Left ventricle myocardium inferior (tissue), 1 donor: ENCODE results near the gene PTPRM. TPM values are rescaled to one million over a fixed set of nuclear protein-coding genes. Genes with fewer than 3 reads are reported as not detected.
A peak's percentile ranks its signal among the peaks of the same experiment; 100 is the strongest.

Experiments used
- DNase-seq: peaks from one replicate; pipeline ENCODE4 v3.0.0-alpha.2; 2020
- H3K27ac ChIP-seq: fragments of 200-600 bp; replicated peaks from 2 replicates; pipeline ENCODE4 v1.8.0; 2021
- H3K27me3 ChIP-seq: fragments of 200-600 bp; 2 replicates; pipeline ENCODE4 v1.8.0; 2021; ENCODE audit warnings: low read depth
- H3K36me3 ChIP-seq: fragments of 200-600 bp; 2 replicates; pipeline ENCODE4 v1.8.0; 2021
- H3K4me1 ChIP-seq: fragments of 200-600 bp; 2 replicates; pipeline ENCODE4 v1.8.0; 2021
- H3K4me3 ChIP-seq: fragments of 200-600 bp; 2 replicates; pipeline ENCODE4 v1.8.0; 2021; ENCODE audit warnings: mild to moderate bottlenecking, moderate library complexity
- H3K9me3 ChIP-seq: fragments of 200-600 bp; replicated peaks from 2 replicates; pipeline ENCODE4 v1.8.0; 2021
- intact Hi-C: fragments of 100-400 bp; cut with micrococcal nuclease; formaldehyde crosslinking; loops from one replicate; pipeline ENCODE4 v1.11.0; 2022
- total RNA-seq: library from RNA; stranded (reverse); fragmentation: NEBNext Ultra II Directional; extraction: Animal tissue kit (Norgen Biotek cat#: 25700); gene quantifications from one replicate; pipeline ENCODE4 v1.2.1, GENCODE V29; 2021
- TF ChIP-seq, protein P1 (sequence below): fragments of 200-600 bp; IDR thresholded peaks from 2 replicates; pipeline ENCODE4 v1.8.0; 2021; ENCODE audit warnings: antibody characterized with exemption, mild to moderate bottlenecking, borderline replicate concordance
- donor health status: DM: no; HTN: yes; CAD: no; lungs with severe emphysema.

PTPRM gene
- total RNA-seq, 1 donor from 2014 or later: 132 TPM

DNA sequence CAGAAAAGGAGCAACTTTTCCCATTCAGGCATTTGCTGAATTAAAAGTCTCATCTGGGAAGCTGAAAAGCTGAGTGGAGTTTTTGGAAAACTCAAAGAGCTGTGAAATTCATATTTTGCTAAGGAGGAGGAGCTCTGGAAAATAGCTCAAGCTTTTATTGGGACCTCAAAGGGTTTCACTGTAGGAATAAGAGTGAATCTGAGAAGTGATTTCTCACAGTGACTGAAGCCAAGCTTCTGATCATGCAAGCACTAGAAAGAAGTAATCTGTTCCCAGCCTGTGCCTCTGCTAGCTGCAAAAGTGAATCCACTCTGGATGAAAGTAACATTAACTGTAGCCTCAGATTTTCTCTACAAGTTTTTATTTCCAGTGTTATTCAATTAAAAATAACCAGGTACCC is 283.3 kb downstream of the PTPRM start:
- no peak overlapping the region for H3K27ac ChIP-seq
- TF ChIP-seq, protein P1, sequence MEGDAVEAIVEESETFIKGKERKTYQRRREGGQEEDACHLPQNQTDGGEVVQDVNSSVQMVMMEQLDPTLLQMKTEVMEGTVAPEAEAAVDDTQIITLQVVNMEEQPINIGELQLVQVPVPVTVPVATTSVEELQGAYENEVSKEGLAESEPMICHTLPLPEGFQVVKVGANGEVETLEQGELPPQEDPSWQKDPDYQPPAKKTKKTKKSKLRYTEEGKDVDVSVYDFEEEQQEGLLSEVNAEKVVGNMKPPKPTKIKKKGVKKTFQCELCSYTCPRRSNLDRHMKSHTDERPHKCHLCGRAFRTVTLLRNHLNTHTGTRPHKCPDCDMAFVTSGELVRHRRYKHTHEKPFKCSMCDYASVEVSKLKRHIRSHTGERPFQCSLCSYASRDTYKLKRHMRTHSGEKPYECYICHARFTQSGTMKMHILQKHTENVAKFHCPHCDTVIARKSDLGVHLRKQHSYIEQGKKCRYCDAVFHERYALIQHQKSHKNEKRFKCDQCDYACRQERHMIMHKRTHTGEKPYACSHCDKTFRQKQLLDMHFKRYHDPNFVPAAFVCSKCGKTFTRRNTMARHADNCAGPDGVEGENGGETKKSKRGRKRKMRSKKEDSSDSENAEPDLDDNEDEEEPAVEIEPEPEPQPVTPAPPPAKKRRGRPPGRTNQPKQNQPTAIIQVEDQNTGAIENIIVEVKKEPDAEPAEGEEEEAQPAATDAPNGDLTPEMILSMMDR: no peak
- H3K36me3 ChIP-seq: no peaks in the 10 kb centered on the region
- no peak overlapping the region for H3K4me3 ChIP-seq
- intact Hi-C loops: no loop called here
- H3K9me3 ChIP-seq: peaks cover 13% of the 10 kb centered on the region
- DNase-seq: no peak
- no peaks in the 10 kb centered on the region for H3K27me3 ChIP-seq
- peaks cover 67% of the 10 kb centered on the region for H3K4me1 ChIP-seq

DNA sequence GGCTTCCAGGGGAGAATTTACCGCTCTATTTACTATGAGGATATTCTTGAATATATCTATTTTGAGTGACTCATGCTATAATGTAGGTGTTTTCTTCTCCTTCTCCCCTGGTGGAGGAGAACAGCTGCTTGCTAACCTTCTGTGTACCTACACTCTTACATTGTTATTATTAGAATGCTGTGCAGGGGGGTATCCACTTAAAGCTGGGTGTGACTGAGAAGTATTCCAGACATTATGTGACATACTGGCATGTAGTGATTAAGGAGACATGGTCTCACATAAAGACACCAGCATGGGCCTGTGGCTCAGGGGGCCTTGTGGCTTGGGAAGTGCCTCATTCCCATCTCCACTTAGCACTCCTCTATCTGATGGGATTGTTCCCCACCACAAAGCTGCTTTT is 287.9 kb downstream of the PTPRM start:
- Histone ChIP-seq H3K27me3 (no peaks in the 10 kb centered on the region), H3K9me3 (peaks cover 13% of the 10 kb centered on the region), H3K4me1 (peaks cover 76% of the 10 kb centered on the region), H3K4me3 (no peak overlapping the region), H3K27ac (peak overlapping the region; percentile 78), H3K36me3 (no peaks in the 10 kb centered on the region)
- intact Hi-C loops: no loop called here
- no peak for DNase-seq
- TF ChIP-seq, protein P1: peak; percentile 45

DNA sequence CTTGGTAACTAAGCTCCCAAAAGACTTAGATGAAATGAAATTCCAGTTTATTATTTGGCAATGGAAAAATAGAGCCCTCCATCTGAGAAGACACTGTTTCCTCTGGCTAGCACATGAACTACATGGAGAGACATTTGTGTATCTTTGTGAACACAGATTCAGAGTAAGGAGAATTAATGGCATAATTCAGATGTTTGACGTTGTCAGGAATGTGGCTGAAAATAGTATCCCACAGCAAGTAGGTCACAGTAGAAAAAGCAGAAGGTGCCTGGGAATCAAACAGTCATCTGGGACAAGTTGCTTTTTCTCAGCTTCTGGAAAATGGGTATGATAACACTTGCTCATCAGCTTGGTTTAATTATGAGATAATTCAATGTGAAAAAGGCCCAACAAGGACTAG is 288.6 kb downstream of the PTPRM start:
- Histone ChIP-seq H3K27ac (peak overlapping the region; percentile 78), H3K4me1 (peaks cover 76% of the 10 kb centered on the region), H3K9me3 (peaks cover 13% of the 10 kb centered on the region), H3K27me3 (no peaks in the 10 kb centered on the region), H3K4me3 (no peak overlapping the region), H3K36me3 (no peaks in the 10 kb centered on the region)
- intact Hi-C loops: no loop called here
- no peak for DNase-seq
- TF ChIP-seq, protein P1: no peak

DNA sequence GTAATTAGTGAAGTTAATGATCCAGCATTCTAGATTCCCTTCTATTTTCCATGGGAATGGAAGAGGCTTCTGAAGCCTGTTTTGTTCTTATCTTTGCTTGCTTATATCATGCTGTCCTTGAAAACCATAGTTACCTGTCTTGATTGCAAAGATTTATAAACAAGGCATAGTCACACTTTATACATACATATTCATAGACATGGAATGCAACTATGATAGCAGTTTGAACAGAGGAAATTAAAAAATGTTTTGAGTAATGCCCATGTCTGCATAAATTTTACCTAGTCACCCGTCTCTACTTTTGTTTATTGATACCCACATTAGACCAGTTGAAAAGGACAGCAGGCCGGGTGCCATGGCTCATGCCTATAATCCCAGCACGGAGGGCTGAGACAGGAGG is 289.0 kb downstream of the PTPRM start:
- Histone ChIP-seq H3K9me3 (peaks cover 12% of the 10 kb centered on the region), H3K4me1 (peaks cover 80% of the 10 kb centered on the region), H3K27me3 (no peaks in the 10 kb centered on the region), H3K27ac (peak overlapping the region; percentile 78), H3K36me3 (no peaks in the 10 kb centered on the region), H3K4me3 (no peak overlapping the region)
- DNase-seq: no peak
- intact Hi-C loops: no loop called here
- TF ChIP-seq, protein P1: no peak

DNA sequence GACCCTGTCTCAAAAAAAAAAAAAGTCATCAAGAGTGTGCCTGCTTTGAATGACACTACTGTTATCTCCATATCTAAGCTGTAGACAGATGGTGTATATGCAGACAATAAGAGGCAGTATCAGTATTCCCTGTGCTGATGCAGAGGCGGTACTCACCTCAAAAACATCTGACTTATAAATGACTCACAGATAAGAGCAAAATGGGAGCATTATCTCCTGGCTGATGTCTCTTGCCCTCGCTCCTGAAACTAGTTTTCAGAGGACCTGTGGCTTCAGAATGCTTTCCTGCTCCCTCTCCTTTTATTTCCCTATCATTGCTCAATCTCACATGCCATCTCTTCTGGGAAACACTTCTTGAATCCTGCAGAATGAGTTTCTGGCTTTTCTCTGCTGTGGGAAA is 289.6 kb downstream of the PTPRM start:
- H3K27me3 ChIP-seq: no peaks in the 10 kb centered on the region
- no peaks in the 10 kb centered on the region for H3K36me3 ChIP-seq
- intact Hi-C loops: no loop called here
- H3K9me3 ChIP-seq: peaks cover 6% of the 10 kb centered on the region
- peaks cover 86% of the 10 kb centered on the region for H3K4me1 ChIP-seq
- peak overlapping the region; percentile 78 for H3K27ac ChIP-seq
- TF ChIP-seq, protein P1: no peak
- no peak for DNase-seq
- no peak overlapping the region for H3K4me3 ChIP-seq

DNA sequence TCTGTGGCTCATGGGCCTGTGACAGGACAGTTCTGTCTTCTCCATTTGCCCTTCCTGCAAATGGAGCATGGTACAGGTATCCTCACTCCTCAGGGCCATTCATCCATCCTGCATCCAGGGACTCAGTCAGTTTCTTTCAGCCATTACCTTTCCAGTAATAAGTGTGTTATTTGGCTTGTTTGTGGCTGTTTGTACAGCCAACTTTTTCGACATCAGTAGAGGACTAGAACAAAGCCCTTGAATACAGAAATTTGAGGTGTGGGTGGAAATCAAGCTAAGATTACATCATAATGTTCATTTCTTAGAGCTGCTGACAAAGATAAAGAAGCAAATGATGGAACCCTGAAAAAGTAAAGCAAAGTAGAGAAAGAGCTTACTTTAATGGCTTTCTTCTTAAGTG is 290.4 kb downstream of the PTPRM start:
- Histone ChIP-seq H3K27me3 (no peaks in the 10 kb centered on the region), H3K4me1 (peaks cover 86% of the 10 kb centered on the region), H3K36me3 (no peaks in the 10 kb centered on the region), H3K27ac (peak overlapping the region; percentile 78), H3K4me3 (no peak overlapping the region), H3K9me3 (no peaks in the 10 kb centered on the region)
- intact Hi-C loops: no loop called here
- TF ChIP-seq, protein P1: no peak
- no peak for DNase-seq
